ENCODE data around the gene ADGRB3.
A peak's percentile ranks its signal among the peaks of the same experiment; 100 is the strongest.
"Not testable (repeated sequence)": the region's sequence is repeated elsewhere in the genome, so short reads cannot be mapped to it uniquely, and the experiment has no call there.

The ADGRB3 gene

GRCh38 chr6:68973066-68973465 lies 338.0 kb downstream of the ADGRB3 start:
- no peak for DNase-seq

DNA sequence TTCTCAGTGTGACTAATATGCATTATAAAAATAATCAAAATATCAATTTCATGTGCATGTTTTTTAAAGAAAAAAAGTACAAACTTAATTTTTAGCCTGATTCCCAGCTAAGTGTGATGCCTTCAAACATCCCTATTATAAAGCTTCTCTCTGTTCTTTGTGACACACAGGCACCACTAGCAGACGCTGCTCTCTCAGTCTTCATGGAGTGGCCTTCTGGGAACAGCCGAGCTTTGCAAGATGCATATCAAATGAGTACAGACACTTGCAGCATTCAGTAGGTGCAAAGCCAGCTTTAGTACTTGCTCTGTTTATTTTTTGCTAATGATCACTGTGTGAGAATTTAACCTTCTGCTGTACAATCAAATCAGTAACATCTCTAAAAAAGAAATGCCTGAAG lies 340.0 kb downstream of the ADGRB3 start:
- DNase-seq, result no peak

DNA sequence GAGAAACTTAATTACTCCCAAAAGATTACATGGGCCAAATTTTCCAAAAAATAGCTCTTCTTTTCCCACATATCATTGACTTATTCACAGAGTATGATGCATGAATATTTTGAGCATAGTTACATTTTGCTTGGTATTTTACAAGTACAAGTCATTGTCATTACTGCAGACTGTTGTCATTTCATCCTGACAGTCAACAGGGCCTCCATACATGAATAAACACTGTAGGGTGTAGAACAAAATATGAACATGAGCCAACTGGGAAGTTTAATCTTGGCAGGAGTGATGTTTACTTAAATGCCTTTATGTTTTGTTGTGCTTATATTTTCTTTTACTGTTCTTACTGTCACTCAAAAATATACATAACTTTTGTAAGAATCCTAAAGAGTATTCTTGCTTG lies 340.7 kb downstream of the ADGRB3 start:
- DNase-seq, result no peak

GRCh38 chr6:68976260-68976659 lies 341.2 kb downstream of the ADGRB3 start:
- DNase-seq, result no peak

- no peak for DNase-seq
Observed at GRCh38 chr6:68978411-68978810, 343.3 kb downstream of the ADGRB3 start.

- DNase-seq, result not testable (repeated sequence)
Observed at GRCh38 chr6:68981668-68982067, 346.6 kb downstream of the ADGRB3 start.

GRCh38 chr6:68988698-68989097 lies 353.6 kb downstream of the ADGRB3 start:
- no peak for DNase-seq

DNA sequence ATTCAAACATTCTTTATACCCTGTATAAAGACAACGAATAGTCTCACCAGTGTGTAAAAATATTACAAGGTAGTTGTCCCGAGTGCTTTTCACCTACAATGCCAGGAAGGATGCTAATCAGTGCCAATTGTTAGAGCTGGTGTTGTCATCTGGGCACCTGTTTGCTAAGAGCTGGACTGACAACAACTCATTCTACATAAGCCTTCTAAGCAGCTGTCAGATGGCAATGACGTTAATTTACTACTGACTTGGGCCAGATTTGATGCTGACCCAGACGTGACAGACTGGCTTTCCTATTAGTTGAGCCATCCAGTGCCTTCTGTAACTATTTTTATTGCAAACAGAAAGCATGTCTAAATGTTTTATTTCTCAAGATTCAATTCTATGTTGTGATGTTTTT lies 355.2 kb downstream of the ADGRB3 start:
- no peak for DNase-seq

DNA sequence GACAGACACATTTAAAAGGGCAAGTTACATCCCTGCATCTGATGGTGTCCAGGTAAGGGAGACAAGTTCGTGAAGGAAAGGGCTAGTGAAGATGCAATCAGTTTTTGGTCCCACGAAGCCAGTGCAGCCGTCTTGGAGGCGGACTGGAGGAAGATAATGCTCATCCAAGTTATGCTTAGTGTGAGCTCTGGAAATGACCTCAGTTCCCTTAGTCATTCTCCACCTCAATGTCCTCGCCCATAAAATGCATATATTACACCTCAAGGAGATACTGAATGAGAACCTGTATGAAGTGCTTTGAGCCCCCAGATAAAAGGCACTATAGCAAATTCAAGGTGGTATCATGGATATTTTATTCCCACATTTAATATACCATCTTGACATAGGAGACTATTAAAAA lies 358.8 kb downstream of the ADGRB3 start:
- DNase-seq, result no peak

- DNase-seq, result no peak
Observed at GRCh38 chr6:68994521-68994920, 359.4 kb downstream of the ADGRB3 start.

DNA sequence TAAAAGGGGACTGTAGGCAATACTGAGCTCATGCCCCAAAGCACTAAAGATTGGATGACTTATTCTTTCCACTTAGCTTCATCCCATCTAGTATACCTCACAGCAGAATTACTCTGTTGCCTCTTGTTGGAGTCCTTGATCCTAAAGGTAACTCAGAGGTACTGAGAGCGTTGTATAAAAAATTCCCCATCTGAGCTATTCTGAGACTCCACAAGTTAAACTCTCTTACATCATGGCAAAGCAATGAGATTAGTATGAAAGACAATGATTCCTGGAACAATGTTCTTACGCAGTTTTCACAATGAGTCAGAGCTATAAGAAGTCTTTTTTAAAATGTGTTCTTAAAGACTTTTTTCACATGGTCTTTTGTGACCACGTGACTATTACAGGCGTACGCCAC lies 370.1 kb downstream of the ADGRB3 start:
- DNase-seq, result no peak

DNA sequence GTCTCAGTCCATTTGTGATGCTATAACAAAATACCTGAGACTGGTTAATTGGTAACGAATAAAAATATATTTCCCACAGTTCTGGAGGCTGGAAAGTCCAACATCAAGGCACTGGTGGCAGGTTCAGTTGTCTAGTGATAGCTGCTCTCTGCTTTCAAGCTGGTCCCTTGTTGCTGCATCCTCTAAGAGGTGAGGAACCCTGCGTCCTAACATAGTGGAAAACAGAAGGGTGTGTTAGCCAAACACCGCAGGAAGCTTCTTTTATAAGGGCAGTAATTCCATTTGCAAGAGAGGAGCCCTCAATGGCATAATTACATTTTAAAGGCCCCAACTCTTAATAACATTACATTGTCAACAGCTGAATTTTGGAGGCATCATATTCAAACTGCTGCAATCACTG lies 372.7 kb downstream of the ADGRB3 start:
- DNase-seq, result peak; percentile 64

DNA sequence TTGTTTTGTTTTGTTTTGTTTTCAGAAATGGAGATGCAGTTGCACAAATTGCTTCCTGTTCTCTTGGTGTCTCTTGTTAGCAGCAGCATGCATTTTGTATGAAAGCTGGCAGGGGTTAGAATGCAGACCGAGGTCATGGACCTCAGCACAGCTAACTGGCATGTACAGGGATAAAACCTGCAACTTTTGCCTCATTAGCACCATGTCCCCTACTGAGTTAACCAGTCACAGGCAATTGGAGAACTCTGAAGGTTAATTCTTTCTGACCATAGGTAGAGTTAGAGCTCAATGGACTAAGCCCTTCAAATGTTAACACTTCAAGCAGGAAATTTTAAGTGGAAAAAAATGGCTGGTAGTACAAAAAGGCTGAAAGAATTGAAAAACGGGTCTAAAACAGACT lies 377.1 kb downstream of the ADGRB3 start:
- DNase-seq, result no peak

DNA sequence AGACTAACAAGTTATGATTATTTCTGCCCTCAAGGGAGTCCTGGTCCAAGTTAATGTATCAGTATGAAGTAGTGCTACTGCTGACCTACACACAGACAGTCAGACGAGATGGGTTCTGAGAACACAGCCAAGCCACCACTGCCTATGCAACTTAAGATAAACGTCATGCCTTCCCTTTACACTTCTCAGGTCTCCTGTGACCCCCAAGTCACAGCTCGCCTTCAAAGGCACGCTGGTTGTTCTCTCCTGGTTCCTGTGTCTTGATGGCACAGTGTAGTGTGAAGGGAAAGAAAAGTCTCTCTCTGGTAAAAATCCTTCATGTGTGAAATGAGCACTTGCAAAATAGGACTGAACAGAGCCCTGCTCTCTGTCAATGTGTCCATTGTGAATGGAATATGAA lies 377.8 kb downstream of the ADGRB3 start:
- no peak for DNase-seq

DNA sequence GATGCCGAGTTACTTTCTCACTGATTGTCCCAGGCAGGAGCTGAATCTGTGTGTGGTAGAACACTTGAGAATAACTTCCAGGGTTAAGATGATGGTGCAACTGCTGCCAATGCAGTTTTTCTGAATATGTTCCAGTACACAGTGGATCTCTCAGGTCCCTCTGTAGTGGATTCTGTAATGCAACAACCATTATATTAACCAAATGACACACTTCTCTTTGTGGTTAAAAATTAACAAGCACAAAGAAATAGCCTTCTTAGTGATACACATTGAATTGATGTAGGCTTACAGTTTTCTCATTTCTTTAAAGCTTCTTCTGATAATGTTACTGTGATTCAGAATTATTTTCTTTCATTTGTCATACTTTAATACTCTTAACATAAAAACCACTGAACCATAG lies 383.8 kb downstream of the ADGRB3 start:
- DNase-seq, result no peak

DNA sequence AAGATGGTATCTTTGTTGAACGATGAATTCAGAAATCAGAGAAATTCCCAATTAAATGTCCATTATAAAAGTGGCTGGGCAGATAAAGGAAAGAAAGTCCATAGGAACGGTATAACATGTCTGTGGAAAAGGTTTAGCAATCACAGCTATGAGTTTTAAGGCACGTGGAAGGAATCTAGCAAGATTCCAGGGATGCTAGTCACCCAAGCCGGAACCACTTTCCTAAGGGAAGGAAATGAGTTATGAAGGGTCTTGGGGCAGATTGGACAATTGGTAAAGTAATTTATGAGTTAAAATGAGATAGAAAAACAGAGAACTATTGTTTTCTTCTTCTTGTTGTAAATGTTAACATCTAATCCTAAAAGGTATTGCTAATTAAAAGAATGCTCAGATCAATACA lies 384.8 kb downstream of the ADGRB3 start:
- no peak for DNase-seq

GRCh38 chr6:69022993-69023392 lies 387.9 kb downstream of the ADGRB3 start:
- no peak for DNase-seq

- DNase-seq, result no peak
Observed at GRCh38 chr6:69026243-69026642, 391.2 kb downstream of the ADGRB3 start.

GRCh38 chr6:69026715-69027114 lies 391.6 kb downstream of the ADGRB3 start:
- DNase-seq, result no peak

DNA sequence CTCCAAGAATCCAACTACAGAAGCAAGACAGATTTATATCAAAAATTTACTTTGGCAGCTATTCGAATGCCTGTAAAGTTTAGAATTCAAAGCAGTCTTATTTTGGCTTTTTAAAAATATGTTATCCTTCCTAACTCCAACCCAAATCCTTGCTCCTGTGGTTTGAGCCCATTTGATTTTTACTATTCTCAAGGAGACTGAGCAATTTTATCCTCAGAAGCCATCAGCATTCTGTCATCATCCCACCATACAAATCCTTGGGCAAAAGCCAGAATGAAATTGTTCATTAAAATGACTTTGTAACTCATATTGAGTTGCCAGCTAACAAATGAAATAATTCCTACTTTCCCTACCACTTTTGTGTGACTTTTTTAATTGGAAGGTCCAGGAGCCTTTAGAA lies 392.8 kb downstream of the ADGRB3 start:
- DNase-seq, result no peak

DNA sequence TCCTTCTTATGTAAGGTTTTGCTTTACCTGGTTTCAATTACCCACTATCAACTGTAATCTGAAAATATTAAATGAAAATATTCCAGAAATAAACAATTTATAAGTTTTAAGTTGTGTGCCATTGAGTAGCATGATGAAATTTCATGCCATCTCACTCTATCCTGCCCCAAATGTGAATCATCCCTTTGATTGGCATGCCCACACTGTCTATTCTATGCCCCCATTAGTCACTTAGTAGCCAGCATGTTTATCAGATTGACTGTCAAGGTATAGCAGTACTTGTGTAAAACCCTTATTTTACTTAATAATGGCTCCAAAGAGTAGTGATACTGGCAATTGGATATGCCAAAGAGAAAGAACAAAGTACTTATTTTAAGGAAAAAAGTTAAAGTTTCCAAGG lies 403.8 kb downstream of the ADGRB3 start:
- no peak for DNase-seq

DNA sequence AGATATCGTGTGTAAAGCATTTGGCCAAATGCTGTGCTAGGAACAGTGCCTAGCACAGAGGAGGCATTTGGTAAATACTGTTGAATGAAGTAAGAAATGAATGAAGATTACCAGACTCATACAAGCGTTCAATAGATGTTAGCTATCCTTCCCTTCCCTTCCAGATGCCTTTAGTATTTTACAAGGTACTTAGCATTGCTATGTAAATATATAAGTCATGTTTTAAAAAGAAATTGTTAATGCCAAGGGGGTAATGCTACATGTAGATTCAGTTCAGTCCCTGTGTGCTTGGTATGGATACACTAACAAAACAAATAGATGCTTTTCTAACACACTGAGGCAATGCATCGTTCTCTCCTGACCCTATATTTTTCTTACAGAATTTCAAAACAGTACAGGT lies 407.2 kb downstream of the ADGRB3 start:
- DNase-seq, result no peak

- DNase-seq, result no peak
Observed at GRCh38 chr6:69044534-69044933, 409.5 kb downstream of the ADGRB3 start.

GRCh38 chr6:69059413-69059812 lies 424.3 kb downstream of the ADGRB3 start:
- no peak for DNase-seq

DNA sequence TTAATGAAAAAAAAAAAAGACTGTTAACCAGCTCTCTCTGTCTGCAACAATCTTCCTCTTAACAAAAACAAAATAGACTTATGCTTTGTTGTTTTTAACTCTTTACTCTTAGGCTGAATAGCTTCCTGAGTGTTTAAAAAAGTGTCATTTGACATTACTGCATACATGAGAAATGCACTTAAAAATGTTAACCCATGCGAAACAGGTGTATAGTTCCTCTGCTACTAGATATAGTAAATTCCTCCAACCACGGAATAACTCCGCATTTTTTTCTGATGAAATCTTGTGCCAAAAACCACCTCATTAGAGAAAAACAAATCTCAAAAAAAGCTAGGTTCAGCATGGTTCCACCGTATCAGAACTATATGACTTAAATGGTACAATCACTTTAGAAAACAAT lies 426.0 kb downstream of the ADGRB3 start:
- DNase-seq, result no peak

GRCh38 chr6:69063401-69063800 lies 428.3 kb downstream of the ADGRB3 start:
- DNase-seq, result no peak

Measured in NCI-H748 treated with DMSO at 0.1 percent for 48 hours (cell line).